GM19468 (cell line): ENCODE measurements around the gene NHP2.
A peak's percentile ranks its signal among the peaks of the same experiment; 100 is the strongest.
"Not testable (repeated sequence)": the region's sequence is repeated elsewhere in the genome, so short reads cannot be mapped to it uniquely, and the experiment has no call there.

Source experiments
- ATAC-seq: cut with Tn5 transposase; IDR thresholded peaks from one replicate; pipeline ENCODE4 v1.9.1; 2021; ENCODE audit warnings: mild to moderate bottlenecking, moderate library complexity, moderate number of reproducible peaks; ENCODE audit not compliant: unreplicated experiment; ENCODE audit errors: extremely low read depth

NHP2 gene

DNA sequence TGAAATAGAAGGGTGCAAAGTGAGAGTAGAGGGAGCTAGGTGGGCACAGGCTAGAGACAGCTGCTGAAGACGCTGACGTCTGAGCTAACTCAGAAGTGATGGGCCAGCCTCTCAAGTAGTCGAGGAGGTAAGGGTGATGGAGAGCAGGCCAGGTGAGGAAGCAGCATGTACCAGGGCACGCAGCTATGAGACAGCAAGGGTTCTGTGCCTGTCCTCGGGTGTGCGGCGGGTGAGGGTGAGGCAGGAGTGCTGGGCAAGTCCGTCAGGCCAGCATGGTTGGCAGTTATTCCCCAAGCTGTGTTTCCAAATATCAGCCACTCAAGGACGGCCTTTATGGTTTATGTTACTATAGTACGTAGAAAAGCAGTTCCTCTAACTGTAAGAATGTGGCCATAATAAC is 16.7 kb downstream of the NHP2 start:
- no peak for ATAC-seq

DNA sequence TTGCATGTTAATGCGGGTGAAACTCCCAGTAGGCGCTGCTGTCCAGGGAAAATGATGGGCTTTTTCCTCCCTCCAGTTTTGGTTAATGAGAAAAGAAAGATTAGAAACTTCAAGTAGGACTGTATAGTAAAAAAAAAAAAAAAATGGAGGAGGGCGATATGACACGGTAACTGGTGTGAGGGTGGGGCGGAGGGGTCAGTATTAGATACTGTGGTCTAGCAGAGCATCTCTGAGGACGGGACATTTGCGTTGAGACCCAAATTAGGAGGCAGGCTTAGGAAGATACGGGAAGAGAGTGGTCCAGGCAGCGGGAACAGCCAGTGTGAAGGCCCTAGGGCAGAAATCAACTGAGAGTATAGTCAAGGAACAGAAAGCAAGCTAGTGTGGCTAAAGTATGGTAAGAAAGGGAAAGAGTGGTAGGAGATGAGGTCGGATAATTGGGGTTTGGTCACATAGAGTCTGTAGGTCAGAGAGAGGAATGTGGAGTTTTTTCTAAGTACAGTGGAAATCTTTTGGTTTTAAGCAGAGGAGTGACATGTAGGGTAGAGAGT is 22.2 kb downstream of the NHP2 start:
- no peak for ATAC-seq

DNA sequence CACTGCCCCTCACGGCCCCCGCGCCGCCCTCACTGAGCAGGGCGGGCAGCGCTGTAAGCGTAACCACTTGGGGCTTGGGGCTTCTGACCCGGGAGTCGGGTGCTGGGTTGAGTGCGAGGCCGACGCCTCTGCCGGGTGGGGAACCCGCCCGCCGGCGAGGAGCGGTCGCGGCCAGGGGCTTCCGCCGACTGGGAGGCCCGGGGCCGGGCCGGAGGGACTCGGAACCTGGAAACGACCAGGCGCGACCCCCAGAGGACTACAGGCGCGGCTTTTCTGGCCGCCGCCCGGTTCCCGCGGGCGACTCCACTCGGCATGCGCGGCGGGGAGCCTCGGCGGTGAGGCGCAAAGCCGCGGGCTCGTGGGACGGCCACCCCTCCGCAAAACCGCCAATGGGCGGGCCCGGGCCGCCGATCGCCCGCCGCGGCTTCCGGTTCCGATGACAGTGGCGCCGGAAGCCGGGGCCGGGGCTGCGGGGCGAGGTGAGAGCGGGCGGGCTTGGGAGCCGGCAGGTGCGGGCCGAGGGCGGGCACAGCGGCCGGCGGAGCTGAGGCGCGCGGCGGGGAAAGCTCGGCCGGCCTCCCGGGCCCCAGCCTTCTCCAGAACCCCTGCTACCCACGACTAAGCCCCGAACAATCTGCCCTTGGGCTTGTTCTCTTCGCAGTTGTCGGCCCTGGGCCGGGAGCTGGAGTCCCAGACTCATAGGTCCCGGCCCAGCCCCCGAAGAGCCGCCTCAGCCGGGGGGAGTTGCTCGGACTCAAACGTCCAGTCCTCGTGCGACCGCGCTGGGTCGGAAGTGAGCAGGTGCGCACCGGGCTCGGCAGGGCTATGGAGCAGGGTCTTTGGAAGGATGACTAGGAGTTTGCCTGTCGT is 22.9 kb downstream of the NHP2 start, which contains the start of gene RMND5B:
RMND5B (plus strand) TSS at position 439 of the 870 bp plus-strand sequence. CDS start 7,106 bp downstream, outside the sequence.
- peak; percentile 75 for ATAC-seq

DNA sequence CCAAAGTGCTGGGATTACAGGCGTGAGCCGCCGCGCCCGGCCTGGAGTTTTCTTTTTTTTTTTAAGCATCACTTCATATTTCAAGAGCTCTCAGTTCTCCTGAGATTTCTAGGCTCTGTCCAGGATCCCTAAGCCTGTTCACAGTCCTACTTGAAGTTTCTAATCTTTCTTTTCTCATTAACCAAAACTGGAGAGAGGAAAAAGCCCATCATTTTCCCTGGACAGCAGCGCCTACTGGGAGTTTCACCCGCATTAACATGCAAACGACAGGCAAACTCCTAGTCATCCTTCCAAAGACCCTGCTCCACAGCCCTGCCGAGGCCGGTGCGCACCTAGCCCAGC is 23.5 kb downstream of the NHP2 start:
- not testable (repeated sequence) for ATAC-seq

DNA sequence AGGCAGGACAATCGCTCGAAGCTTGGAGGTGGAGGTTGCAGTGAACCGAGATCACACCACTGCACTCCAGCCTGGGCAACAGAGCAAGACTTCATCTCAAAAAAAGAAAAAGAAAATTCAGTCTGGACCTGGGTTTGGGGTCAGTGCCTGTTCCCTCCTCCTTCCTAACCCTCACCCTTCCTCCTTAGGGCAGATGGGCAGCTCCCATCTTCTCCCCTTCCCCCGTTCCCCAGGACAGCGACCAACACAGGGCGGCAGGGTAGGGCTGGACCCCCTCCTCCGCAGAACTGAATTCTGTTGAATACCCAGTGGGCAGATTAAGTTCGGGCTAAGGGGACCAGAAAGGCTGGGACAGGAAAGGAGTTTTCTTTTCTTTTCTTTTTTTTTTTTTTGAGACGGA is 24.4 kb downstream of the NHP2 start:
- no peak for ATAC-seq

DNA sequence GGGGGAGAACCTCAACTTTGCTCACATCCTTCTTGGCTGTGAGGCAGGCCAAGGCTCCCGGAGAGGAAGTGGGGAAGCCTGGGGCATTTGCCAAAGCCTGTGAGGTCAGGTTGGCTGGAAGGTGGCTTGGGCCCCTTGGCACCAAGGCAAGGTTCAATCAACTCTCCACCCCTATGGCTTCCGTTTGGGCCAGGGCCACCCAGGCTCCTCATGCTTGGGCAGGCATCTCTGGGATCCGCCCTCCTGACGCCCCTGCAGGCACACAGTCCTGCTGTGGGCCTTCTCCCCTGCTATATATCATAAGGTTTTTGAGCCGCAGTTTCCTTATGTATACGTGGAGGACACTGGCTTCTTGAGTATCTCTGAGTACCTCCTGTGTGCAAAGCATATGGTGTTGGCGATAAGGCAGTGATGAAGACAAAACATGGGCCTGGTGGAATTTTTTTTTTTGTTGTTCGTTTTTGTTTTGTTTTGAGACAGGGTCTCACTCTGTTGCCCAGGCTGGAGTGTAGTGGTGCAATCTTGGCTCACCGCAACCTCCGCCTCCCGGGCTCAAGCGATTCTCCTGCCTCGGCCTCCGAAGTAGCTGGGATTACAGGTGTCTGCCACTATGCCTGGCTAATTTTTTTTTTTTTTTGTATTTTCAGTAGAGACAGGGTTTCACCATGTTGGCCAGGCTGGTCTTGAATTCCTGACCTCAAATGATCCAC is 26.2 kb downstream of the NHP2 start:
- ATAC-seq = not testable (repeated sequence)

DNA sequence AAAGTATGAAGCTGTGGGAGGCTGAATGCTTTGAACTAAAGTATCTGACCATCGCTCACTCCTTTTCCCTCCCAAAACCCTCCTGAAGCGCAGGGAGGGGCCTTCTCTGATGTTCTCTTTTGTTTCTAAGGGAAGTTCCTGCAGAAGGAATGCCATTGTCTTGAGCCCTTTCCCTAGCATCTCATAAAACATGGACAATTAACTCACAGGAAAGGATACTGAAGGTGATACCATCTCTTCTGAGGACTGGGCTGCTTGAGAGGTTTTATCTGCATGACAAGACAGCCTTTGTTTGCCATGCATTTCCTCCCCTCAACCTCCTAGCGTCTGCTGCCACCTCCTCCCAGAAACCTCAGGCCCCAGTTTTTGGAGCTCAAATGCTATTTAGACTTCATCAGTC is 27.1 kb downstream of the NHP2 start:
- ATAC-seq = no peak

DNA sequence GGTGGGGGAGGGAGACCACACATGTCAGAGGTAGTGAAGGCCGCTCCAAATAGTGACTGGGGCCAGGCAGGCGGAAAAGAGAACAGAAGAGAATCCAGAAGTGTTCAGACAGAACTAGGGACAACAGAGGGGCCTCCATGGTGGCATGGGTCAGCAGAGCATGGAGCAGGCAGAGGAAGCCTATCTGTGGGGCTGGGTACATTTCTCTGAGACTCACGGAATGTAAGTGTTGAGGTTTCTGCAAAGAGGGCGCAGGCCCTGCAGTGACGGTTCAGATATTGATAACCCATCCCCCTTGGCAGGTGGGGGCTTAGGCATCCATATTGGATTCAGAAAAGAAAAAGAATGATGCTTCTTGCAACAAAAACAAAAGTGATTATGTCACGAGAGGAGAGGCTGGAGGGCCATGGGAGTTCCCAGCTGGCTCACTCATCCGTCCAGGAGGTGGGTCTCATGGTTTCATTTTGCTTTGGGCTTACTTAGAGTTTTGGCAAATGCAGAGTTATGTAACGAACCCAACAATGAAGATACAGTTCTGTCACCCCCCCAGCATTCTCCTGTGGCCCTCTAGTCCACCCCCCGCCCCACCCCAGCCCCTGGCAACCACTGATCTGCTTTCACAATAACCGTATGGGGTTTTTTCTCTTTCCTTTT is 28.3 kb downstream of the NHP2 start:
- no peak for ATAC-seq

DNA sequence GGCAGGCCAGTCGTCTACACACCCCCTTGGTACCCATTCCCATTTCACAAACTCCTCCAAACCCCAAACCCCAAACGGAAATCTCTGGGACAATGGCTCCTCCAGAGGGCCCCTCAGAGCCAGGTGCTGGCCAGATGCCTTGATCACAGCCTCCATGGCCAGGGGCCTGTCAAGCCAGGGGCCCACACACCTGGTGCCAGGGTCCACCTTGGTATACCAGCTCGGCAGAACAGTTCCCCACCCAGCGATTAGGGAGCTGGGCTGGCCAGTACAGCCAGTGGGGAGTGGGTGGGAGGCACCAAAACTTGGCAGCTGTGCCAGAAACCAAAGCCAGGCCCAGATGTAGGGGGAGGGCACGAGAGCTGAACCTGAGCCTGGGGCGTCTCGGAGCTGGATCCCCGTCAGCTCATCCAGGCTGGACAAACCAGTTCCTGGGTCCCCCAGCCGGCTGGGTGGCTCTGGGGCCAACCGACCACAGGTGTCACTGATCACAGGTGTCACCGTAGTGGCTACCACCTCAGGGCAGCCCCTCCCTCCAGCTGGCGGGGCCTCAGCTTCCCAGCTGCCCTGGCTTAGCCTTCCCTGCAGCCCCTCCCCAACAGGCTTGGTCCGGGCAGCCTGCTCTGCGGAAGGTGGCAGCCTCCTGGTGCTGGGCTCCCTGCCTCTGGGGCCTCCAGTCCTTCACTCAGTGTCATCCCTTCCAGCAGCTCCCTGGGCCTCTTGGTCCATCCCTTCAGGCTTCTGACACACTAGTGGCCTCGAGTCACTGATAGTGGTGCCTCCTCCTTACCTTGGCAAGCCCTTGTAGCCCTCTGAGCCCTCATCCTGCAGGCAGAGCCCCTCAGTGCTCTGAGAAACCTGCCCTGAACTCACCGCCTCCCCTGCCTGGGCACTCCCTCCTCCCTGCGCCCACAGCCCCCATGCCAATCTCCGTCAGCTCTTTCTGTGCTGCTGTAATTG is 29.4 kb downstream of the NHP2 start:
- ATAC-seq = no peak

DNA sequence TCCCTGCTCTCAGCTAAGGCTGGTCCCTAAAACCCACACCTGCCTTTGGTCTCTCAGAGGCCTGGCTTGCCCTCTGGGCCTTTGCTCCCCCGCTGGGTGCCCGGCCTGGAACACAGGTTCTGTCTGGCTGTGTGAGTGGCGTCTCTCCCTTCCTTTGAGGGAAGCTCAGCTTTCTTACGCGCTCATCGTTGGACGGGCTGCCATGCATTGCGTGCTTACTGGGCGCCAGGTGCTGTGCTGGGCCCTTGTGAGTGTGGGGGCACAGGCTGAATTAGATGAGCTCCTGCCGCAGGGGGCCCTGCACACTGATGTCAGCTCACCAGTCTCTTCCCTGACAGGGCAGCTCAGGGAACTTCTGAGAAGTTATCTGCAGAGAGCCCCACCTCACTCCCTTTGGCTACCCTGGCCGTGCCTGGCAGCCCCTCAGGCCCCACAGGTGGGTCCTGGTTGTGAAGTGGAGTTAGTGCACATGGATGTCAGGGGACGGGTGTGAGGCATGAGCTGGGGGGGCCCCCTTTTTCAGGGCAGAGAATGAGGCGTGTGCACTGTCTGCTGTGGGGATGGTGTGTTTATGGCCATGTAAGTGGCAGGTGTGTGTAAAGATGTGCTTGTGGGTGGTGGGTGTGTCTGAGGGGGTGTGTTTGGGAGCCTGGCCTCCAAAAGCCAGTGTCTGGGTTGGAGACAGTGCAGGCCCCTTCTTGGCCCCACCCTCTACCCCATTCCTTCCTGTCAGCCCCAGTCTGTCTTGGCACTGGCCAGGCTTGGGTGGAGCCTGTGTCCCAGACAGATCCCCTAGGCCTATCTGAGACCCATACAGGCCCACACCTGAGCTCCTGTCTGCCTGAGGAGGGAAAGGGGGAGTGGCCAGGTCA is 30.4 kb downstream of the NHP2 start:
- no peak for ATAC-seq

DNA sequence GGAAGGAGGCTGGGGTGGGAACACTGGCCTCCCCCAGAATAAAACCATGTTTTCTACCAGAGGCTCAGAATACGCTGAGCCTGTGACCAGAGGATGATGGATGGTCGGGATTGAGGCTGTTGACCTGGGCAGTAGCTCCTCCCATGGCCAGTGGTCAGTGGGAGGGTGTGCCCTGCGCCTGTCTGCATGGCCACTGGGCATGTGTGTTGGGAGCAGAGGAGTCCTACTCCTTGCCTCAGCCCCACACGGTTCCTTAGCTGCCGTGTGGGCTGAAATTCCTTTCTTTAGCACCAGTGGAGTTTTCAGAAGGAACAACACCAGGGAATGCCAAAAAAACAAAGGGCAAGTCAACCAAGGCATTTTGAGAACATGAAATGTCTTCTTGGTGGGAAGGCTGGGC is 31.3 kb downstream of the NHP2 start:
- ATAC-seq = no peak

DNA sequence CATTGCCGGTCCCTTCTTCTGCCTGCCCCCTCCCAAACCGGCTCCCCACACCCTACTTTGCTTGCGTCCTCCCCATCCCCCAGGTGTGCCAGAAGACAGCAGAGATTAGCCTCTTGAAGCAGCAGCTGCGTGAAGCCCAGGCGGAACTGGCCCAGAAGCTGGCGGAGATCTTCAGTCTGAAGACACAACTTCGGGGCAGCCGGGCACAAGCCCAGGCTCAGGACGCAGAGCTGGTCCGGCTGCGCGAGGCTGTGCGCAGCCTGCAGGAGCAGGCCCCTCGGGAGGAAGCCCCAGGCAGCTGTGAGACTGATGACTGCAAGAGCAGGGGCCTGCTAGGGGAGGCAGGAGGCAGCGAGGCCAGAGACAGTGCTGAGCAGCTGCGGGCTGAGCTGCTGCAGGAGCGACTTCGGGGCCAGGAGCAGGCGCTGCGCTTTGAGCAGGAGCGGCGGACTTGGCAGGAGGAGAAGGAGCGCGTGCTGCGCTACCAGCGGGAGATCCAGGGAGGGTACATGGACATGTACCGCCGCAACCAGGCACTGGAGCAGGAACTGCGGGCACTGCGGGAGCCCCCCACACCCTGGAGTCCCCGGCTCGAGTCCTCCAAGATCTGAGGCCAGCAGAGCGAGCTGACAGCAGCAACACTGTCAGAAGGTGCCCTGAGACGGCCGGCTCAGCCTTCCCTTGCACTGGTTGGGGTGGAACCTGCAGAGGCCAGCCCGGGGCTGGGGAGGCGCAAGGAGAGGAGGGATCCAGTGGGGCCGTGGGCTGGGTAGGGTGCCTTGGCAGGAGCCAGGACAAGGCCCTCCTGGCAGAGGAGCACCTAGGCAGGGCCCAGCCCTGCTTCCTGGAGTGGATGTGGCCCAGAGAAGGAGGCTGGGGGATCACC is 32.1 kb downstream of the NHP2 start:
- ATAC-seq = no peak

DNA sequence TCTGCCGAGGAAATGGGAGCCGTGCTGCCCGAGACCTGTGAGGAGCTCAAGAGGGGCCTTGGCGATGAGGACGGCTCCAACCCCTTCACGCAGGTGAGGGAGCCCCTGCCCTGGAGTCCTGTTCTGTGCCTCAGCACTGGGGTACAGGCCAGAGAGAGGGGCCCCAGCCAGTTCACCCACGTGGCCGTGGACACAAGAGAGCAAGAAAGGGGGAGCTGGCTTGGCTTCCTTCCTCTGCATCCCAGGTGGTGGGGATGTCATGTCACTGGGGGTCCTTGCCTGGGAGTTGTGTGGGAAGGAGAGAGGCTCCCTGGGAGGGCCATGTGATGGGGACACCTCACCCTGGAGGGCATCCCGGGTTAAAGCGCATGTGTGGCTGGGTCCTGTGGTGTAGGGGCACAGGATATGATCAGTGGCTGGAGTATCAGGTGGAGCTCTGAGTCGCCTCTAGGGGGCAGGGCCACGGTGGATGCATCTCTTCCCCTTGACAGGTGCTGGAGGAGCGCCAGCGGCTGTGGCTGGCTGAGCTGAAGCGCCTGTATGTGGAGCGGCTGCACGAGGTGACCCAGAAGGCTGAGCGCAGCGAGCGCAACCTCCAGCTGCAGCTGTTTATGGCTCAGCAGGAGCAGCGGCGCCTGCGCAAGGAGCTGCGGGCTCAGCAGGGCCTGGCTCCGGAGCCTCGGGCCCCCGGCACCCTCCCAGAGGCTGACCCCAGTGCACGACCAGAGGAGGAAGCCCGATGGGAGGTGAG is 32.9 kb downstream of the NHP2 start:
- peak; percentile 93 for ATAC-seq

DNA sequence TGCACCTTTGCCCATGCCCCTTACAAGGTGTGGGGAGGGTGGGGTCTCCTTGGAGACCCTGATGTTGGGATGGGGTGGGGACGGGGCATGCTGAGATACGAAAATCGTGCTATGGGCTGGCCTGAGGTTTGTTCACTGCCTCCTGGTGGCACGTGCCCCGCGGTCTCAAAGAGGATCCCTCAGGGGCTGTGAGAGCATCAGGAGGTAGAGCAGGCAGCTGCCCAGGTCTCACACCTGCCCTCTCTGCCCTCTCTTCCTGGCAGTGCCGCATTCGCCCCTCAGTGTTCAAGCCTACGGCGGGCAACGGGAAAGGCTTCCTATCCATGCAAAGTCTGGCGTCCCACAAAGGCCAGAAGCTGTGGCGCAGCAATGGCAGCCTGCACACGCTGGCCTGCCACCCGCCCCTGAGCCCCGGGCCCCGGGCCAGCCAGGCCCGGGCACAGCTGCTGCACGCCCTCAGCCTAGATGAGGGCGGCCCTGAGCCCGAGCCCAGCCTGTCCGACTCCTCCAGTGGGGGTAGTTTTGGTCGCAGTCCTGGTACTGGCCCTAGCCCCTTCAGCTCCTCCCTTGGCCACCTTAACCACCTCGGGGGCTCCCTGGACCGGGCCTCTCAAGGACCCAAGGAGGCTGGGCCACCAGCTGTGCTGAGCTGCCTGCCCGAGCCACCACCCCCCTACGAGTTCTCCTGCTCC is 33.6 kb downstream of the NHP2 start:
- ATAC-seq = no peak

DNA sequence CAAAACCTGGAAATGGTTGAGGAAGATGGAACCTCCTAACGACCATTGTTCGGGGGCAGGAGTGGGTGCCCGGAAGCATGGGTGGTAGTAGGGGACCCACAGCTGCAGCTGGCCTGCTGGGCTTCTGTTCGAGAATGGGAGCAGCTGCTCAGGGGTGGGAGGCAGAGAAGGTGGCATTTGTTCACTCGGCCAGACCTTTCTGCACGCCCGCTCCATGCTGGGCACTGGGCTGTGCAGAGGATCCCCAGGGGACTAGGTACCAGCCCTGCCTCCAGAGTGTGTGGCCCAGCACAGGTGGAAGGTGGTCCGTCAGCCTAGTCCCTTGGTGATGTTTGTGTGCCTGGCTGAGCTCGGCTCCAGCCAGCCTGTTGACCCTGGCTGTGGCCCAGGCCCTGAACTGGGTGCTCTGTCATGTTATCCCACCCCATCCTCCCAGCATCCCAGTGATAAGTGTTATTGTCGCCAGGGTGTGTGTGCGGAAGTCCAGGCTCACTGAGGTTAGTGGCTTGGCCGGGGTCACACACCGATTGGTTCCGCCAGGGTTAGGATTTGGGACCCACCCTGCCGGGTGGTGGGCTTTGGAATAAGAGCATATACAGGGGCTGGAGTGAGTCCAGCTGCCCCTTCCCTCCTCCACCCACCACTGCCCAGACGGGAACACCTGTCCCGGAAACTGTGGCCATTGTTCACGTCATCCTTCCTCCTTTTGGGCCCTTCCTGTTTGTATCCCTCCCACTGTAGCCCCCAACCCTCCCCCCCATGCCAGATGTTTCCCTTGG is 35.6 kb downstream of the NHP2 start:
- ATAC-seq = no peak
